ENCODE data around the gene KAT6B.
"Not testable (repeated sequence)": the region's sequence is repeated elsewhere in the genome, so short reads cannot be mapped to it uniquely, and the experiment has no call there.

Gene KAT6B

DNA sequence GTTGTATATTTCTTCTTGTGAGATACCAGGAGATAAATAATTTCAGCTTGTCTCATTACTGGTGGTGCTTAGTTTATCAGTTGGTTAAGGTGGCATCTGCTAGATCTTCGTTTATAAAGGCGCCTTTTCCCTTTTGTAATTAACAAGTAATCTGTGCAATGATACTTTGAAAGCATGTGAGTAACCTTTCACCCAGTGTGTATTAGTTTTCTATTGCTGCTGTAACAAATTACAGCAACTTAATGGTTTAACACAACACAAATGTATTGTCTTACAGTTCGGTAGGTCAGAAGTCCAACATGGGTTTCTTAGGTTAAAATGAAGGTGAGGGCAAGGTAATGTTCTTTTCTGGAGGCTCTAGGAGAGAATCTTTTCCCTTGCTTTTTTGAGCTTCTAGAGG, 30.5 kb downstream of the KAT6B start:
- no peak for DNase-seq (ENCODE audit: low read depth in 3 of 3, low spot score in 1 of 3)

DNA sequence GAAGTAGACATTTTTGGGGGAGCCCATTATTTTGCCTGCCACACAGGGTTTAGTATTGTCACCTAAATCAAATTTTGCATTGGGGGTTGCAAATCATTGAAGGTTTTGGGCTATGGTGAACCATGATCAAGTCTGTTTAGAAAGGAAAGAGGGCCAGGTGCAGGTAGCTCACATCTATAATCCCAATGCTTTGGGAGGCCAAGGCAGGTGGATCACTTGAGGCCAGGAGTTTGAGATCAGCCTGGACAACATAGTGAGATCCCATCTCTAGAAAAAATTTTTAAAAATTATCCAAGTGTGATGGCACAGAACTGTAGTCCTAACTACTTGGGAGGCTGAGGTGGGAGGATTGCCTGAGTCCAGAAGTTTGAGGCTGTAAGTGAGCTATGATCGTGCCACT, 31.2 kb downstream of the KAT6B start:
- DNase-seq (ENCODE audit: low read depth in 3 of 3, low spot score in 1 of 3), result no peak

- DNase-seq (ENCODE audit: low read depth in 3 of 3, low spot score in 1 of 3), result no peak
Measured at GRCh38 chr10:74859546-74859945, 33.1 kb downstream of the KAT6B start.

GRCh38 chr10:74862625-74863024, 36.2 kb downstream of the KAT6B start:
- DNase-seq (ENCODE audit: low read depth in 3 of 3, low spot score in 1 of 3), result no peak

GRCh38 chr10:74863551-74863950, 37.2 kb downstream of the KAT6B start:
- DNase-seq (ENCODE audit: low read depth in 3 of 3, low spot score in 1 of 3), result no peak

DNA sequence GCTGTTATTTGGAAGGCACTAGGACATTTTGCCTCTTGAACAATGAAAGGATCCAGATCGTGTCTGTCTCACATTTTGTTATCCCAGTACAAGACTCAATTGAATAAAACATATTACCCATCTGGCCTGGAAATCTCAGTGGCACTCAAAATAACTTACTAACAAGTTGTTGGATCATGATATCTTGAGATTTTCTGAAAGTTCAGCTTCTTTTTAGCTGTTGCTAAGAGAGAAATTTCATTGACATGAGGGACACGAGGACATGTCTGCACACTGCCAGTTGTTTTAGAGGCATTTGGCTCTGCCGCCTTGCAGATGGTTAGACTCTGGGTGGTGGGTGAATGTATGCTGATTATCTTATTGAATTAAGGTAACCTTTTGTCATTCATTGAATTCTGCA, 41.0 kb downstream of the KAT6B start:
- no peak for DNase-seq (ENCODE audit: low read depth in 3 of 3, low spot score in 1 of 3)

DNA sequence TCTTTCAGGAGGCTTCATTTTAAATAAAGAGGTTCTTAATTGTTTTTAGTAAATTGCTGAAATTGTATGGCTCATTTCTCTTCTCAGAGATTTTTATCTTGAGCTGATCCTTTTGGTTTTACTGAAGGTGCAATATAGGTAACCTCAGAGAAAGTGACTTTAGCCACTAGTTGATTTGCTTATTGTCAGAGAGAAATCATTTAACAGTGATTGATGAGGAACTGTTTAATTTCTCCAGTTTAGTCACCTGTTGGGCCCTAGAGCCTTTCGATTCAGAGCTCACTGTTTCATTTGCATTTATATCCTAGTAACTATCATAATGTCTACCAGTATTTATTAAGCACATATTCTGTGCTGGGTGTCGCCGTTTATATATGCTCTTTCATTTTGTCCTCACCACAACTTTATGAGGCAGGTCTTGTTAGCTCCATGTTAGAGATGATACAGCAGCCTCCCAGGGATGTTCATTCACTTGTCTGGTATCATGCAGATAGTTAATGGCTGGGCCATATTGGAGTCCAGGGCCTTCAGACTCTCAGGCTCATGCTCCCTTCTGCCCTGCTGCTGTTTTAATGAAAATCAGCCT, 42.1 kb downstream of the KAT6B start:
- DNase-seq (ENCODE audit: low read depth in 3 of 3, low spot score in 1 of 3), result no peak

GRCh38 chr10:74869635-74870034, 43.2 kb downstream of the KAT6B start:
- no peak for DNase-seq (ENCODE audit: low read depth in 3 of 3, low spot score in 1 of 3)

DNA sequence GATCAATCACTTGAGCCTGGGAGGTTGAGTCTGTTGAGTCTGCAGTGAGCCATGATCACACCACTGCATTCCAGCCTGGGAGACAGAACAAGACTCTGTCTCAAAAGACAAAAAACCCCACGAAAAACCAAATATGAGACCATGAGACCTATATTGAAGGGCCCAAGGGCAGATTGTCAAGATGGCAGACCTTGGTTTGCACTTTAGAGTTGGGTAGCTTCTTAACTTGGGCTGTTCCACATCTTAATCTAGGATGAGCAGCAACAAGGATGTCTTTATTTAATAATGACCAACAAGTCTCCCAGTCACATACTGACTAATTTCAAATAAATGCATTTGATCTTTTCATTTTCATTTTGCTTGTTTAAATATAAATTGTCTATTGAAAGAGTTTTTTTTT, 43.8 kb downstream of the KAT6B start:
- no peak for DNase-seq (ENCODE audit: low read depth in 3 of 3, low spot score in 1 of 3)

- no peak for DNase-seq (ENCODE audit: low read depth in 3 of 3, low spot score in 1 of 3)
Measured at GRCh38 chr10:74871595-74872382, 45.4 kb downstream of the KAT6B start.

DNA sequence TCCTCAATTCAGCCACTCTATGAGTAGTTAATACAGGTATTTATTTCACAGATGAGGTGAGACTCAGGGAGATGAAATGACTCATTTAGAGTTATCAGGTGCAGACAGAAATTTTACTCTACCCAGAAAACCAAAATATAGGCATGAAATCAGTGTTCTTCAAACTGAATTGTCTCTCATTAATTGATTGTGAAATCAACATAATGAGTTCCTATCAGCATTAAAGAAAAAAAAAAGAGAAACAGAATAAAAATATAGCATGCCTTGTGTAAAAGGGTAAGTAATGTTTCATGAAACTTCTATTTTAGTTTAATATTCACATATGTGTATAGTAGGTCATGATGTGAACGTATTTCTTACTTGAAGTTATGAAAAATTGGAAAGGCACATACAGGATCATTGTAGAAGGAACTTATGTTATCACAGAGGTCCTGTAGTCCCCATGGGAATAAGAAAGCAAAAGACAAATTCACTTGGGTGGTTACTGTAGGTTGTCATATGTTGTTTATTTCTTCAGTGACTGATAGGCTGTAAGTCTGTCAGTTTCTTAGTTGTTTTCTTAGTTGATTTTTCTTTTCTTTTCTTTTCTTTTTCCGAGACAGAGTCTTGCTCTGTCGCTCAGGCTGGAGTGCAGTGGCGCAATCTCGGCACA, 47.5 kb downstream of the KAT6B start:
- no peak for DNase-seq (ENCODE audit: low read depth in 3 of 3, low spot score in 1 of 3)

GRCh38 chr10:74874649-74875048, 48.2 kb downstream of the KAT6B start:
- DNase-seq (ENCODE audit: low read depth in 3 of 3, low spot score in 1 of 3), result no peak

- no peak for DNase-seq (ENCODE audit: low read depth in 3 of 3, low spot score in 1 of 3)
Measured at GRCh38 chr10:74875068-74875467, 48.7 kb downstream of the KAT6B start.

GRCh38 chr10:74875966-74876365, 49.6 kb downstream of the KAT6B start:
- DNase-seq (ENCODE audit: low read depth in 3 of 3, low spot score in 1 of 3), result no peak

DNA sequence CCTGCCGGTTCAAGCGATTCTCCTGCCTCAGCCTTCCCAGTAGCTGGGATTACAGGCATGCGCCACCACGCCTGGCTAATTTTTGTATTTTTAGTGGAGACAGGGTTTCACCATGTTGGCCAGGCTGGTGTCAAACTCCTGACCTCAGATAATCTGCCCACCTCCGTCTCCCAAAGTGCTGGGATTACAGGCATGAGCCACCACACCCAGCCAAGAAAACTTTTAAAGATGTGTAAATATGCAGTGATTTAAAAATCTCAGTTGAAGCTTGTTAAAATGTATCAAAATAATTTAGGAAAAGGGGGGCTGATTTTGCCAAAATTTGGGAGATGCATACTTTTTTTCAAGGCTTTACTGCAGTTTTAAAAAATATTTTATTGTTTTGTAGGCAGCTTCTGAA, 50.7 kb downstream of the KAT6B start:
- not testable (repeated sequence) for DNase-seq (ENCODE audit: low read depth in 3 of 3, low spot score in 1 of 3)

DNA sequence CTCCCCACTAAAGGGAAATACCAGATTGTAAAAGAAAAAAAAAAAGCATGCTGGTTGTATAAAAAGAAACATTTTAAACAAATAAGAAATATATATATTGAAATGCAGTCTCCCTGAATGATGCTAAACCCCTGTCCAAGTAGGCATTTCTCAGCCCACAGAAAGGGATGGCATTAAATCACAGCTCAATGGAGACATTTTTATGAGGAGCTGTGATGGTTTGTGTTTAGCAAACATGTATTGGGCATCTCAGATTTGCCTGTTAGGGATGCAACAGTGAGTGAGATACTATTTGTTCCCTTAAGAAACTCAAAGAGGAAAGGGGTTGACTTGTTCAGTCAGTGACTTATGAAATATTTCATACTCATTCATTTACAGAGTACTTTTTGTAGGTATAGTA, 51.5 kb downstream of the KAT6B start:
- no peak for DNase-seq (ENCODE audit: low read depth in 3 of 3, low spot score in 1 of 3)

DNA sequence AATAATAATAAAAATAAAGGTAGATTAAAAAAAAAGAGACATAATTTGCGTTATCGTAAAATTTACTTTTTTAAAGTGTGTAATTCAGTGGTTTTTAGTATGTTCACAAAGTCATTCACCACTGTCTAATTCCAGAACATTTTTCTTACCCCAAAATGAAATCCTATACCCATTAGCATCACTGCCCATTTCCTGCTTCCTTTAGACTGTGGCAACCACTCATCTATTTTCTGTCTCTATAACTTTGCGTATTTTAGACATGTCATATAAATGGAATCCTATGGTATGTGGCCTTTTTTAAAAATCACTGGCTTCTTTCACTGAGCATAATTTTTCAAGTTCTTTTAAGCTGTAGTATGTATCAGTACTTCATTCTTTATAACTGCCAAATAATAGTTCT, 53.6 kb downstream of the KAT6B start:
- DNase-seq (ENCODE audit: low read depth in 3 of 3, low spot score in 1 of 3), result no peak

GRCh38 chr10:74881253-74881884, 55.0 kb downstream of the KAT6B start:
- no peak for DNase-seq (ENCODE audit: low read depth in 3 of 3, low spot score in 1 of 3)

DNA sequence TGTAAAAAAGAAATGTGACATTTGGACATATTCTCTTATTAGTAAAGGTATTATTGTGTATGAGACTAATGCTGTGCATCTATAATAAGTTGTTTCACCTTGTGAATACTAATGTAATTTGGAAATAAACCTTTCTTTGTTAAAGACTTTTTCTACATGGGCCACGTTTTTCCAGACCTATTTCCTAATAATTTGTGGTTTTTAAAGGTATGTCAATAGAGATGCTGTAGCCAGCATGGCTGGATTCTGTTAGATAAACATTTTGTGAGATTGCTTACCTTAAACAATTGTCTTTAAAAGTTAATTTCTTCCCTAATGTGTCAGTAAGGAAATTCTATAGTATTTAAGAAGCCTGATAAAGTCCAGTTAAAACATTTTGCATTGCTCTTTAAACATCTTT, 56.0 kb downstream of the KAT6B start:
- DNase-seq (ENCODE audit: low read depth in 3 of 3, low spot score in 1 of 3), result no peak

GRCh38 chr10:74882831-74883230, 56.4 kb downstream of the KAT6B start:
- DNase-seq (ENCODE audit: low read depth in 3 of 3, low spot score in 1 of 3), result no peak

DNA sequence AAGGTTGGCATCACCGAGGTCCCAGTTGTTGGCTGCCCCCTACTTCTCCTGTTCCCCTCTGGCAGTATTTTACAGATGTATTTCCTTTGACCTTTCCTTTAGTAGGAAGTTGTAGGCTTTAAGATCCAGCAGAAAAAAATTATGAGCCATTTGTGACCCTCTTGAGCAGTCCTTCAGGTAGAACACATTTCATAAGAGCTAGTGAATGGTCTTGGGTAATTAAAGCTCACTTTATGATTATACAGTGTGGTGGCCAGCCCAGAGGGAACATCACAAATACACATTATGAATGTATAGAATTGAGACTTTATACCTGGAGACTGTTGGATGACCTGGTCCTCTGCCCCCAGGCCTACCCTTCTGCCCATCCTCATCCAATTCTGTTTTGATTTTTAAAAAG, 57.0 kb downstream of the KAT6B start:
- DNase-seq (ENCODE audit: low read depth in 3 of 3, low spot score in 1 of 3), result no peak
